K562 (cell line): ENCODE results near the gene KXD1. TPM values are rescaled to one million over a fixed set of nuclear protein-coding genes. Genes with fewer than 3 reads are reported as not detected.

Experiments
- ATAC-seq: fragments of 200-7000 bp; cut with Tn5 transposase; 3 replicates; pipeline ENCODE4 v1.9.1; 2020; ENCODE audit warnings: moderate library complexity
- BruUV-seq: library from RNA; stranded (reverse); fragments of 400-500 nt; replicated peaks from 2 replicates; lab custom pipeline; 2021; lab: Mats Ljungman, UMichigan
- CTCF ChIA-PET: fragments of 300-600 bp; formaldehyde crosslinking; extraction: SDS; loops from one replicate; lab custom pipeline; 2021; ENCODE audit warnings: low intra/inter-chr PET ratio; lab: Yijun Ruan, JAX
- POLR2A ChIA-PET: fragments of 300-600, 350-650 bp; sonication (Branson Sonifier 250); formaldehyde crosslinking; extraction: SDS; loops from one replicate; lab custom pipeline; 2021; ENCODE audit warnings: antibody characterized with exemption, inconsistent platforms; lab: Yijun Ruan, JAX
- DNase-seq, 4 experiments: peaks; one replicate each; pipeline versions ENCODE4 v3.0.0 to v3.0.0-alpha.2; 2011 to 2018; ENCODE audit warnings: low spot score in 3 of 4, mixed read lengths in 3 of 4; ENCODE audit errors: extremely low read depth in 1 of 4
- FAIRE-seq: peaks from 2 replicates; lab custom pipeline; 2011; peaks lifted over from hg19 to GRCh38; lab: Jason Lieb, UNC
- H2AFZ ChIP-seq: 2 replicates; pipeline ENCODE4 v1.6.0; 2011; ENCODE audit warnings: low read depth, low read length, control low read depth, inconsistent platforms
- H3K27ac ChIP-seq: fragments of 200-600 bp; 3 replicates; pipeline ENCODE4 v1.8.0; 2011; ENCODE audit warnings: low read depth, mild to moderate bottlenecking, control low read depth, inconsistent platforms, low read length, moderate library complexity, mixed read lengths; ENCODE audit errors: extremely low read depth
- H3K27me3 ChIP-seq, 2 experiments: fragments of 300-600 bp in 1 of 2; 2 replicates in 1 of 2; 3 replicates in 1 of 2; pipeline versions ENCODE4 v1.6.0 to v1.8.0; 2011; ENCODE audit warnings: inconsistent platforms in 2 of 2, low read length in 2 of 2, mild to moderate bottlenecking in 1 of 2, mixed read lengths in 1 of 2, moderate library complexity in 1 of 2; ENCODE audit not compliant: control insufficient read depth in 2 of 2, insufficient read depth in 2 of 2
- H3K36me3 ChIP-seq: fragments of 300-600 bp; 3 replicates; pipeline ENCODE4 v1.8.0; 2011; ENCODE audit warnings: mild to moderate bottlenecking, low read length, inconsistent platforms; ENCODE audit not compliant: control insufficient read depth, insufficient read depth
- H3K4me1 ChIP-seq, 2 experiments: fragments of 200-600 bp in 1 of 2; replicated peaks in 1 of 2; 2 replicates in 1 of 2; 3 replicates in 1 of 2; pipeline versions ENCODE4 v1.5.1 to v1.8.0; 2011; ENCODE audit warnings: inconsistent platforms in 2 of 2, low read length in 2 of 2, mild to moderate bottlenecking in 1 of 2, mixed read lengths in 1 of 2, moderate library complexity in 1 of 2; ENCODE audit not compliant: control insufficient read depth in 2 of 2, insufficient read depth in 2 of 2
- H3K4me2 ChIP-seq: 2 replicates; pipeline ENCODE4 v1.6.1; 2011; ENCODE audit warnings: low read length, control low read depth, inconsistent platforms, mixed read lengths; ENCODE audit not compliant: insufficient read depth
- H3K4me3 ChIP-seq: fragments of 200-600 bp; sonication (generic), shearing (Covaris generic); 2 replicates; pipeline ENCODE4 v1.5.1; 2016; ENCODE audit warnings: control low read depth, inconsistent platforms
- H3K79me2 ChIP-seq: fragments of 200-600 bp; 3 replicates; pipeline ENCODE4 v1.8.0; 2011; ENCODE audit warnings: low read length, inconsistent platforms; ENCODE audit not compliant: control insufficient read depth, insufficient read depth
- H3K9ac ChIP-seq, 2 experiments: 2 replicates each; pipeline versions ENCODE4 v1.6.0 to v1.6.1; 2011; ENCODE audit warnings: low read depth in 2 of 2, low read length in 2 of 2, control low read depth in 1 of 2, inconsistent platforms in 1 of 2, mild to moderate bottlenecking in 1 of 2, mixed read lengths in 1 of 2; ENCODE audit not compliant: insufficient read depth in 1 of 2
- H3K9me1 ChIP-seq: one replicate; pipeline ENCODE4 v1.6.0; 2011; ENCODE audit warnings: inconsistent platforms, mild to moderate bottlenecking, low read length, moderate library complexity; ENCODE audit not compliant: control insufficient read depth, insufficient read depth
- H3K9me3 ChIP-seq: replicated peaks from 2 replicates; pipeline ENCODE4 v1.5.1; 2011; ENCODE audit warnings: low read depth, low read length, inconsistent platforms; ENCODE audit not compliant: control insufficient read depth, insufficient read depth
- H4K20me1 ChIP-seq: replicated peaks from 2 replicates; pipeline ENCODE4 v1.6.1; 2011; ENCODE audit warnings: low read length, inconsistent platforms, mixed read lengths; ENCODE audit not compliant: control insufficient read depth, insufficient read depth
- ARID4B ChIP-seq: sonication (generic); formaldehyde crosslinking; IDR thresholded peaks from 2 replicates; pipeline ENCODE4 v1.8.0; 2022; ENCODE audit warnings: mild to moderate bottlenecking, missing genetic modification reagents
- DDX20 ChIP-seq: fragments of 450-650 bp; IDR thresholded peaks from 2 replicates; pipeline ENCODE4 v1.6.1; 2016; ENCODE audit warnings: missing genetic modification characterization, low read depth, mild to moderate bottlenecking, missing compliant biosample characterization, moderate library complexity
- GABPB2 ChIP-seq: fragments of 250-450 bp; sonication (Bioruptor Pico); conservative IDR thresholded peaks from 2 replicates; pipeline ENCODE4 v1.5.1; 2021; ENCODE audit warnings: mild to moderate bottlenecking
- LEF1 ChIP-seq: fragments of 450-650 bp; IDR thresholded peaks from 2 replicates; pipeline ENCODE4 v1.6.1; 2016; ENCODE audit warnings: mild to moderate bottlenecking
- NR2C2 ChIP-seq, 2 experiments: fragments of 200-800 bp in 1 of 2; sonication (Bioruptor generic) in 1 of 2; sonication (generic) in 1 of 2; formaldehyde crosslinking in 1 of 2; IDR thresholded peaks; 2 replicates each; pipeline versions ENCODE4 v1.6.1 to v1.8.0; 2016 to 2022; ENCODE audit warnings: mild to moderate bottlenecking in 1 of 2, missing compliant biosample characterization in 1 of 2, missing genetic modification characterization in 1 of 2, missing genetic modification reagents in 1 of 2
- PTBP1 ChIP-seq: fragments of 200-400 bp; formaldehyde crosslinking; IDR thresholded peaks from 2 replicates; pipeline ENCODE4 v1.6.1; 2017; ENCODE audit warnings: low read depth, low read length
- SMARCE1 ChIP-seq: fragments of 450-650 bp; IDR thresholded peaks from 2 replicates; pipeline ENCODE4 v1.7.1; 2016; ENCODE audit warnings: mild to moderate bottlenecking
- THRB ChIP-seq: fragments of 450-650 bp; formaldehyde crosslinking; conservative IDR thresholded peaks from 2 replicates; pipeline ENCODE4 v1.4.0; 2022; ENCODE audit warnings: mild to moderate bottlenecking, missing genetic modification characterization
- ZFP1 ChIP-seq: fragments of 450-650 bp; formaldehyde crosslinking; IDR thresholded peaks from 2 replicates; pipeline ENCODE4 v1.4.0; 2020; ENCODE audit warnings: mild to moderate bottlenecking, mixed read lengths
- ZNF12 ChIP-seq: sonication (generic); formaldehyde crosslinking; IDR thresholded peaks from 2 replicates; pipeline ENCODE4 v1.4.0; 2020; ENCODE audit warnings: mild to moderate bottlenecking, missing genetic modification reagents
- ZNF384 ChIP-seq: IDR thresholded peaks from 2 replicates; pipeline ENCODE4 v1.6.1; 2012; ENCODE audit warnings: low read depth, low read length, improper control_type of control experiment
- ZNF592 ChIP-seq: fragments of 450-650 bp; IDR thresholded peaks from 2 replicates; pipeline ENCODE4 v1.6.1; 2017; ENCODE audit warnings: antibody characterized with exemption, mild to moderate bottlenecking
- WGBS: fragments of 100-300 bp; shearing (Covaris generic); methylation state at CpG from one replicate; pipeline ENCODE4 v1.1.6; 2016; ENCODE audit warnings: low coverage, mixed read lengths; ENCODE audit not compliant: insufficient coverage; ENCODE audit errors: missing lambda C conversion rate; 5-methylcytosine and 5-hydroxymethylcytosine counted together
- in situ Hi-C: fragments of 300-500 bp; cut with MboI; formaldehyde crosslinking; loops from 4 replicates; pipeline ENCODE4 v1.15.0; 2018; ENCODE audit warnings: inconsistent platforms, mixed read lengths
- intact Hi-C: fragments of 100-400 bp; cut with micrococcal nuclease; formaldehyde crosslinking; loops from 2 replicates; pipeline ENCODE4 v1.14.2; 2022
- polyA plus RNA-seq, 8 experiments: library from polyadenylated mRNA; depleted of rRNA in 4 of 8; stranded (reverse) in 5 of 8; unstranded in 3 of 8; fragments of >200 nt; fragmentation: Nextera tagmentation in 2 of 8; fragmentation: Illumina TruSeq in 1 of 8; extraction: Ambion mirVana in 2 of 8; extraction: Trizol in 1 of 8; gene quantifications; 2 replicates each; pipeline versions ENCODE4 v1.2.1 to v1.2.3, GENCODE V29; 2011 to 2014; ENCODE audit warnings: inconsistent platforms in 1 of 8, missing spikeins in 1 of 8
- total RNA-seq, 7 experiments: library from RNA; depleted of rRNA in 6 of 7; stranded (reverse); fragments of >200 nt in 6 of 7; fragmentation: Illumina TruSeq in 2 of 7; extraction: Trizol in 2 of 7; gene quantifications; 2 replicates each; pipeline versions ENCODE4 v1.2.1 to v1.2.3, GENCODE V29; 2011 to 2021; ENCODE audit warnings: low replicate concordance in 1 of 7

The KXD1 gene
- total and polyA plus RNA-seq, 9 of the 15 experiments (the other 6 are each of a cell fraction or from before 2014, with no cell fraction given): 21.9 to 210 (median 118) TPM

GRCh38 chr19:18558202-18558555 lies 509 bp downstream of the KXD1 start:
- Histone ChIP-seq H3K27ac (peak overlapping the region; percentile 81), H3K4me3 (peak overlapping the region; percentile 77), H3K9me1 (no peaks in the 10 kb centered on the region), H3K4me1 (peaks cover 8 to 22% of the 10 kb centered on the region in 2 experiments; a peak in 4 of 5 replicates), H3K4me2 (peak overlapping the region; percentile 96), H2AFZ (peak overlapping the region; percentile 73; the same call in 1 of the 2 replicates), H3K79me2 (peaks cover 44% of the 10 kb centered on the region), H4K20me1 (no peaks in the 10 kb centered on the region), H3K36me3 (peaks cover 33% of the 10 kb centered on the region; the same call in 2 of the 3 replicates), H3K9me3 (no peaks in the 10 kb centered on the region), H3K9ac (peak overlapping the region; percentile 78 to 97), H3K27me3 (no peaks in the 10 kb centered on the region)
- in situ Hi-C loops: no loop called here
- DNase-seq (no peak), FAIRE-seq (no peak), ATAC-seq (peak; percentile 25)
- POLR2A ChIA-PET: interaction anchor here (0.7 to 4.7 kb wide), 10 partner anchors 12 to 73 kb away, joined by 3 to 49 read pairs (median 7); partner anchors contain the start of genes FKBP8, REX1BD and UBA52
- CTCF ChIA-PET: no interaction called here
- intact Hi-C loops: loop anchor here (5.0 kb wide), 1 partner anchor 36 kb away; the partner anchor contains the start of gene ELL
- 2% methylated on average over 11 of the region's 11 CpGs for WGBS
- TSS peak; percentile 66 for BruUV-seq
- TF ChIP-seq ZNF592 (no peak), ZFP1 (CRISPR knock-in tag) (no peak), LEF1 (no peak), NR2C2 (CRISPR knock-in tag; IDR thresholded peaks at IDR 0.05) (no peak), NR2C2 (tag; IDR thresholded peaks at IDR 0.05) (peak; percentile 25), SMARCE1 (0 out of 2 replicates have a peak, but pooled peaks have one; percentile 16), ZNF384 (no peak), ZNF12 (0 out of 2 replicates have a peak, but pooled peaks have one; percentile 12), GABPB2 (no peak), THRB (CRISPR knock-in tag) (no peak), PTBP1 (no peak), DDX20 (tag) (no peak), ARID4B (CRISPR knock-in tag) (peak; percentile 36; the same call in 1 of the 2 replicates)
